ENCODE measurements around the gene CD14.
"Not testable (repeated sequence)": the region's sequence is repeated elsewhere in the genome, so short reads cannot be mapped to it uniquely, and the experiment has no call there.

The CD14 gene

GRCh38 chr5:140602147-140602546, 30.8 kb downstream of the CD14 start:
- no peak for TF ChIP-seq CTCF (conservative IDR thresholded peaks at IDR 0.05)
- H3K27ac ChIP-seq = no peak overlapping the region

DNA sequence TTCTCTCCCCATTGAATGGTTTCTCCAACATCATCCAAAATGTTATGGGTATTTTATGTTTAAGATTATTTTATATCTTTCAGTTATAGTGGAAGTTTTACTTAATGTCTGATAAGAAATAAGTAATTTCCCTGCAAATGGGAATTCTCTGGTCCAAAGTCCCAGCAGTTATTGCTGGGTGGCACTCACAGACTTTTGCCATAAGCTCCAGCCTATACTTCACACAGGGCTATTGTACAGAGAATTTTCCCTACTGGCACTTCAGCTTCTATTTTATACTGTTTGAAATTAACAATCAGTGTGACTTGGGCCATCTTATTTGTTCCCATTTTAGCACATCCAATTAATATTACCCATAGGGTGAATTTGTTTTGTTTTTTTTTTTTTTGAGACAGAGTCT, 32.9 kb downstream of the CD14 start:
- TF ChIP-seq CTCF (conservative IDR thresholded peaks at IDR 0.05) = no peak
- no peak overlapping the region for H3K27ac ChIP-seq

DNA sequence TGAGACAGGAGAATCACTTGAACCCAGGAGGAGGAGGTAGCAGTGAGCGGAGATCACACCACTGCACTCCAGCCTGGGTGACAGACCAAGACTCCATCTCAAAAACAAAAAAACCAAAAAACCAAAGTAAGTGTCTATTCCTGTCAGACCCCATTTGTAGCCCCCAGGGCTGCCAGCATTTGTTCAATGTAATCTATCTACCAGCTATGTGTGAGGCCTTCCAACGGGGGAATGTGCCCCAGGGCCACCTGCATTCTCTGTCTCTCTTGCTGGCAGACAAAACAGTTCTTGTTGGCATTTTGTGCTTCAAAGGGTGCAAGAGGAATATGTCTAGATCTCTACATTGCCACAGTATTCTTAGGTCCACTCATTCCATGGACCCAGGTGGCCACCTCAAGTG, 34.1 kb downstream of the CD14 start:
- TF ChIP-seq CTCF (conservative IDR thresholded peaks at IDR 0.05) = no peak
- no peak overlapping the region for H3K27ac ChIP-seq

DNA sequence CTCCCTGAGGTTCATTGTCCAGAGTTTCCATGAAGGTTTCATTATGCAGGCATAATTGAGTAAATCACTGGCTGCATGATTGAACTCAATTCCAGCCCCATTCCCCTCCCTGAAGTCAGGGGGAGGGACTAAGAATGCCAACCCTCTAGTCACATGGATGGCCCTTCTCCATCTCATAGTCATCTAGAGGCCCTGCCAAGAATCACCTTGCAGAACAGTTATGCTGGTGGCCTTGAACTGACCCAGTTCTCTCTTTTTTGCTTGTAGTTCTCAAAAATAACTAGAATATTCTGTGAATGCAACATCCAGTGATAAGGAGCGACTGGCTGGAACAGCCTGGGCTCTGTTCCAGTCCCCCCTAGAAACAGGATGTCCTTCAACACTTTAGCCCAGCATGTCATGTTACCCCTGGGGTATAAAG, 36.6 kb downstream of the CD14 start:
- TF ChIP-seq CTCF (conservative IDR thresholded peaks at IDR 0.05) = no peak
- H3K27ac ChIP-seq = no peak overlapping the region

GRCh38 chr5:140595538-140596300, 37.3 kb downstream of the CD14 start:
- no peak for TF ChIP-seq CTCF (conservative IDR thresholded peaks at IDR 0.05)
- no peak overlapping the region for H3K27ac ChIP-seq

- TF ChIP-seq CTCF (conservative IDR thresholded peaks at IDR 0.05) = no peak
- H3K27ac ChIP-seq = no peak overlapping the region
These were observed 38.8 kb downstream of the CD14 start for GRCh38 chr5:140594169-140594568.

DNA sequence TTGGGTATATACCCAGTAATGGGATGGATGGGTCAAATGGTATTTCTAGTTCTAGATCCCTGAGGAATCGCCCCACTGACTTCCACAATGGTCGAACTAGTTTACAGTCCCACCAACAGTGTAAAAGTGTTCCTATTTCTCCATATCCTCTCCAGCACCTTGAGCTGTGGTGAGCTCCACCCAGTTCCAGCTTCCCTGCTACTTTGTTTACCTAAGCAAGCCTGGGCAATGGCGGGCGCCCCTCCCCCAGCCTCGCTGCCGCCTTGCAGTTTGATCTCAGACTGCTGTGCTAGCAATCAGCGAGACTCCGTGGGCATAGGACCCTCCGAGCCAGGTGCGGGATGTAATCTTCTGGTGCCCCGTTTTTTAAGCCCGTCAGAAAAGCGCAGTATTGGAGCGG, 39.9 kb downstream of the CD14 start:
- not testable (repeated sequence) for H3K27ac ChIP-seq

- TF ChIP-seq CTCF (conservative IDR thresholded peaks at IDR 0.05) = no peak
- H3K27ac ChIP-seq = no peak overlapping the region
These were observed 41.1 kb downstream of the CD14 start for GRCh38 chr5:140591747-140592372.

Data from VCaP (cell line).